HepG2 (cell line): ENCODE results near the gene AK2.

Source experiments
- CTCF ChIP-seq: sonication (generic); formaldehyde crosslinking; IDR thresholded peaks from 2 replicates; pipeline ENCODE4 v1.5.0; 2020; ENCODE audit warnings: mild to moderate bottlenecking, missing genetic modification reagents, moderate library complexity
- MTA3 ChIP-seq: sonication (generic); formaldehyde crosslinking; IDR thresholded peaks from 2 replicates; pipeline ENCODE4 v1.4.0; 2020; ENCODE audit warnings: missing genetic modification reagents
- ZNF256 ChIP-seq: sonication (generic); formaldehyde crosslinking; conservative IDR thresholded peaks from 2 replicates; pipeline ENCODE4 v1.4.0; 2020; ENCODE audit warnings: missing genetic modification reagents

- no peak for TF ChIP-seq MTA3 (CRISPR knock-in tag)
- TF ChIP-seq ZNF256 = no peak
- TF ChIP-seq CTCF (CRISPR knock-in tag) = no peak
These were observed 75.8 kb downstream of the AK2 start for GRCh38 chr1:32960819-32961355.
